Fibroblast of the aortic adventitia (primary cell): ENCODE data around the gene NAA10. TPM values are rescaled to one million over a fixed set of nuclear protein-coding genes. Genes with fewer than 3 reads are reported as not detected.

Source experiments
- DNase-seq: peaks from one replicate; pipeline ENCODE4 v3.0.0-alpha.2; 2010; ENCODE audit warnings: low read depth
- H3K4me3 ChIP-seq: 2 replicates; pipeline ENCODE4 v1.5.1; 2011; ENCODE audit warnings: low read depth, mild to moderate bottlenecking, control low read depth, low read length, moderate library complexity
- total RNA-seq: library from RNA; depleted of rRNA; stranded (reverse); fragments of >200 nt; gene quantifications from 2 replicates; pipeline ENCODE4 v1.2.3, GENCODE V29; 2012; ENCODE audit warnings: low replicate concordance
- TF ChIP-seq, protein P1 (sequence below): IDR thresholded peaks from 2 replicates; pipeline ENCODE4 v1.5.1; 2011; ENCODE audit warnings: mild to moderate bottlenecking, low read length, control low read depth, inconsistent platforms; ENCODE audit not compliant: insufficient read depth

Gene NAA10
- total RNA-seq, 1 donor = 84.7 TPM

DNA sequence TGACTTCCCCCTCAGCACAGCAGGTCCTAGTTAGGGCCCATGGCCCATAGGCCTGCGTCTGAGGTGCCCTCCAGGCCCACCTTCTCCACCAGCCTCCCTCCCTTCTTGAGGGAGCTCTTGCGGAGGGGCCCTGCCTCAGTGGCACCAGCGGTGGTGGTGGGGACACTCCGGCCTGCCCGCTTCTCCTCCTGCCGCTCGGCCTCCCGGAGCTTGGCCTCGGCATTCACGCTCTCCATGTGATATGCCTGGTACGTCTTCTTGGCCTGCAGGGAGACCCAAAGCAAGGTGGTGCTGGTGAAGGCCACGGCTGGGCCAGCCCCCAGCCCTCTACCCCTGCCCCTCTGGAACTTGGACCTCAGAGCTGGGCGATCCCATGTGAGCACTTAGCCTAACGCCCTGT lies 14.3 kb downstream of the NAA10 start:
- no peak for DNase-seq
- no peak overlapping the region for H3K4me3 ChIP-seq
- TF ChIP-seq, protein P1, sequence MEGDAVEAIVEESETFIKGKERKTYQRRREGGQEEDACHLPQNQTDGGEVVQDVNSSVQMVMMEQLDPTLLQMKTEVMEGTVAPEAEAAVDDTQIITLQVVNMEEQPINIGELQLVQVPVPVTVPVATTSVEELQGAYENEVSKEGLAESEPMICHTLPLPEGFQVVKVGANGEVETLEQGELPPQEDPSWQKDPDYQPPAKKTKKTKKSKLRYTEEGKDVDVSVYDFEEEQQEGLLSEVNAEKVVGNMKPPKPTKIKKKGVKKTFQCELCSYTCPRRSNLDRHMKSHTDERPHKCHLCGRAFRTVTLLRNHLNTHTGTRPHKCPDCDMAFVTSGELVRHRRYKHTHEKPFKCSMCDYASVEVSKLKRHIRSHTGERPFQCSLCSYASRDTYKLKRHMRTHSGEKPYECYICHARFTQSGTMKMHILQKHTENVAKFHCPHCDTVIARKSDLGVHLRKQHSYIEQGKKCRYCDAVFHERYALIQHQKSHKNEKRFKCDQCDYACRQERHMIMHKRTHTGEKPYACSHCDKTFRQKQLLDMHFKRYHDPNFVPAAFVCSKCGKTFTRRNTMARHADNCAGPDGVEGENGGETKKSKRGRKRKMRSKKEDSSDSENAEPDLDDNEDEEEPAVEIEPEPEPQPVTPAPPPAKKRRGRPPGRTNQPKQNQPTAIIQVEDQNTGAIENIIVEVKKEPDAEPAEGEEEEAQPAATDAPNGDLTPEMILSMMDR = no peak

DNA sequence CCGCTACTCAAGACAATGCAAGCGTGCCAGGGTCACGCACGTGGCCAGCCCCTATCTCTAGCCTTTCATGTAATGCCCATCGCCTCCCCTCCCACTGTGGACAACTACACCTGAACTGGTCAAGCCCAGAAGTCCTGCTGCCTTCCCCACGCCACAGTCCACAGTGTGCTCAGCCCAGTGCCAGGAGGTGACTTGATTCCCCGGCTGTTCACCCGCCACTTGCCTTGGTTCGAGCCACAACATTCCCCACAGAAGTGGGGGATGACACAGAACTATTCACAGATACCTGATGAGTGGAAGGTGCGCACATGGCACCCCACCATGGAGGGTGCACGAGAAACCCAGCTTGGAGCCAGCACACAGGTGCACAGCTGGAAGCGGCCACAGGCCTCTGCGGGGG lies 15.6 kb downstream of the NAA10 start:
- no peak for DNase-seq
- TF ChIP-seq, protein P1 = no peak
- H3K4me3 ChIP-seq = no peak overlapping the region

DNA sequence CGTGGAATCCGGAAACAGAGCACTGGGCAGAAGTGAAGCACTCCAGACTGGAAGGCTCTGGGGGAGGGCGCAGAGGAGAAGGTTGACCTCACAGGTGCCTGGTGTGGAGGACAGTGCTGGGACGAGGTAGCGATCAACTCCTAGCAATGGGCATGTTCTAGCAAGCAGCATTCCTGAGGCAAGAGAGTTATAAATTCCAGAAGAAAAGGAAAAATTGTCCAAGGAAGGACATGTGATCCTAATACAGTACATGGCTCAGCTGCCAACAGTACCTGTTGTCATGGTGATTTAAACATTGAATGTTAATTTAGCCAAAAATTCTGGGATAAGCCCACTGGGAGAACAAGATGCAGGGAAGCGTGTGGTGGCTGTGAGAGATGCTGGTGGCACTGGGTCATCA lies 17.0 kb downstream of the NAA10 start:
- H3K4me3 ChIP-seq = no peak overlapping the region
- TF ChIP-seq, protein P1 = no peak
- no peak for DNase-seq

DNA sequence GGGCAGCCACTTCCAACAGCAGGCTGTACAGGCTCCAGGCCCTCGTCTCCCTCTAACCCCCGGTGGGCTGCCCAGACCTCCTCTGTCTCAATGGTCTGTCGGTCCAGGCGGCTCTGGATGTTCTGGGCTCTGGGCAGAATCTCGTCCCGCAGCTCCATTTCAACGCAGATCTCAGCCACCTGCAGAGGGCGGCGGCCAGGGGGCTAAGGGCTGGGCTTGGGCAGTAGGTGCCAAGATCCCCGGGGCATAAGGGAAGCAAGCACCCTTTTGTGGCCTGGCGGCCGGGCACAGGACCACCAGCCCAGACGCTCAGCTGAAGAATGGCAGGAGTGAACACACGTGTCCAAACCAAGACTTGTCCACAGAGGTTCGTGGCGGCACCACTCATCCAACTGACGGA lies 21.1 kb downstream of the NAA10 start:
- H3K4me3 ChIP-seq = no peak overlapping the region
- no peak for DNase-seq
- TF ChIP-seq, protein P1 = no peak

DNA sequence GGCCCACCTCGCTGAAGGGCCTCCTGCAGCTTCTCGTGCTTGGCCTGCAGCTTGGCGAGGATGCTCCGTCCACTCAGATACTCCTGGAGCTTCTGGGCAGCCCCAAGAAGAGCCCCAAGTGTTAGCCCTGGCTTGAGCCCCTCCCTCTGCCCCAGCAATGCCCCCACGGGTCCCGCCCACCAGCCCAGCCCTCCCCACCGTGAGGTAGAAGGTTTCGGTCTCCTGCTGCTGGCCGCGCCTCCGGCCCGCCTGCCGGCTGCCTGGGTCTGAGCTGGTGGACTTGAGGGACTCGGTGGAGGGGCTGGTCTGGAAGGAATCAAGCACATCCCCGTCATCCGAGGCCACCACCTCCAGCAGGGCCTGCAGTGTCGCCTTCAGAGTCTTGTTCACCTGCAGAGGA lies 21.6 kb downstream of the NAA10 start:
- H3K4me3 ChIP-seq = no peak overlapping the region
- no peak for DNase-seq
- TF ChIP-seq, protein P1 = no peak

DNA sequence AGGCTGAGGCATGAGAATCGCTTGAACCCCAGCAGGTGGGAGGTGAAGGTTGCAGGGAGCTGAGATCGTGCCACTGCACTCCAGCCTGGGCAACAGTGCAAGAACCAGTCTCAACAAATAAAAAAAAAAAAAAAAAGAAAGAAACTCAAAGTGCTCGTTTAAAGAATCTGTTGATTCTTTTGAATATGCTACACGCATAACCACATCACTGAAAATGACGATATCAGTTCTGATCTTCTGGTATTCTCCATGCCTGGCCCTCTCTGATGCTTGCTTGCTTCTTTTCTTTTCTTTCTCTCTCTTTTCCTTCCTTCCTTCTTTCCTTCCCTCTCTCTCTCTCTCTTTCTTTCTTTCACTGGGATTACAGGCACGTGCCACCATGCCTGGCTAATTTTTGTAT lies 23.0 kb downstream of the NAA10 start:
- H3K4me3 ChIP-seq = no peak overlapping the region
- no peak for DNase-seq
- TF ChIP-seq, protein P1 = no peak

DNA sequence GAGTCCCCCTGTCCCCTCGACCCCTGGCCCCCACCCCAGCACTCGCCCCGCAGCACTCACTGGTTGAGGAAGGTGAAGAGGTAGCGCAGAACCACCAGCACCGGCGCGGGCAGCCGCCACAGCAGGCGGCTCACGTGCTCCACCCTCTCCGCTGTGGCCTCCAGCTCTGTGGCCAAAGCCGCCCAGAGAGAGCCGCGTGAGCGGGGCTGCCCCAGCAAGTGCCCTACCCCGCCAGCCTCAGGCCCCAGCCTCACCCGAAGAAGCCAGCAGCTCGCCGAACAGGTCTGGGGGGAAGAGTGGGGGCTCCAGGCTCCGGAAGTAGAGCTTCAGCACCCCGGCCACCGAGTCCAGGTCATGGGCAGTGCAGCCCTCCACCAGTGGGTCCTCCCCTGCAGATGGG lies 24.4 kb downstream of the NAA10 start:
- H3K4me3 ChIP-seq = no peak overlapping the region
- DNase-seq = no peak
- TF ChIP-seq, protein P1 = no peak
